ENCODE measurements around the gene PDIA4. TPM values are rescaled to one million over a fixed set of nuclear protein-coding genes. Genes with fewer than 3 reads are reported as not detected.
A peak's percentile ranks its signal among the peaks of the same experiment; 100 is the strongest.

Gene PDIA4
- polyA plus RNA-seq, 2 of the 4 experiments (the other 2 are of a cell fraction): 175 to 214 TPM

GRCh38 chr7:149009527-149009926 lies 18.8 kb downstream of the PDIA4 start:
- CTCF ChIA-PET: interaction anchor here (0.6 to 3.0 kb wide), 8 partner anchors 9 to 138 kb away, joined by 3 to 16 read pairs (median 4); partner anchors contain the start of gene ZNF398
- no peak for TF ChIP-seq NPAS2 (CRISPR knock-in tag; IDR thresholded peaks at IDR 0.05; ENCODE audit: borderline replicate concordance)

GRCh38 chr7:149007611-149008010 lies 20.7 kb downstream of the PDIA4 start:
- Histone ChIP-seq H3K4me1 (no peaks in the 10 kb centered on the region), H3K27ac (no peak overlapping the region), H3K9me3 (no peaks in the 10 kb centered on the region), H3K4me2 (no peak overlapping the region), H3K4me3 (no peak overlapping the region)
- TF ChIP-seq HES2 (IDR thresholded peaks at IDR 0.05): no peak
- no peak for TF ChIP-seq TFCP2L1 (CRISPR knock-in tag; IDR thresholded peaks at IDR 0.05)
- TF ChIP-seq FOXS1 (CRISPR knock-in tag; IDR thresholded peaks at IDR 0.05): no peak
- no peak for TF ChIP-seq PBX3 (IDR thresholded peaks at IDR 0.05)
- no peak for TF ChIP-seq NFE2L2 (conservative IDR thresholded peaks at IDR 0.05; ENCODE audit: low read length)
- no peak for TF ChIP-seq NR3C1 (IDR thresholded peaks at IDR 0.05)
- TF ChIP-seq SMC3 (IDR thresholded peaks at IDR 0.05): no peak
- no peak for TF ChIP-seq ZSCAN20 (CRISPR knock-in tag; IDR thresholded peaks at IDR 0.05)
- TF ChIP-seq HOXB5 (CRISPR knock-in tag; IDR thresholded peaks at IDR 0.05): no peak
- TF ChIP-seq EHF (CRISPR knock-in tag; IDR thresholded peaks at IDR 0.05): no peak
- no peak for TF ChIP-seq POLR2AphosphoS2 (conservative IDR thresholded peaks at IDR 0.05; ENCODE audit: low read length)
- no peak for TF ChIP-seq RFX5 (IDR thresholded peaks at IDR 0.05)
- TF ChIP-seq CEBPB (IDR thresholded peaks at IDR 0.05): no peak
- no peak for TF ChIP-seq KDM5A (IDR thresholded peaks at IDR 0.05)
- no peak for TF ChIP-seq FOSB (CRISPR knock-in tag; IDR thresholded peaks at IDR 0.05)
- TF ChIP-seq RAD21 (conservative IDR thresholded peaks at IDR 0.05 in 1 of 2, IDR thresholded peaks at IDR 0.05 in 1 of 2): no peak
- TF ChIP-seq RARB (CRISPR knock-in tag; IDR thresholded peaks at IDR 0.05): no peak
- no peak for TF ChIP-seq BHLHE40 (IDR thresholded peaks at IDR 0.05; ENCODE audit: low read depth, low read length)
- TF ChIP-seq CBX8 (IDR thresholded peaks at IDR 0.05): no peak
- no peak for TF ChIP-seq ZC3H11A (IDR thresholded peaks at IDR 0.05)
- CTCF ChIA-PET: interaction anchor here (0.6 to 5.1 kb wide), 8 partner anchors 8 to 58 kb away, joined by 4 to 45 read pairs (median 24); no protein-coding TSS in a partner anchor
- DNase-seq (ENCODE audit: low read depth in 1 of 2, low spot score in 1 of 2): peak in 1 of 2 experiments; percentile 30
- WGBS (ENCODE audit: missing lambda C conversion rate): 93% methylated on average over 4 of the region's 6 CpGs
- peak; percentile 51 to 58 for ATAC-seq
- POLR2A ChIA-PET: no interaction called here
- FAIRE-seq: no peak

More at GRCh38 chr7:149009527-149009926, 18.8 kb downstream of the PDIA4 start:
- Histone ChIP-seq H3K4me1 (no peaks in the 10 kb centered on the region), H3K4me3 (no peak overlapping the region), H3K27ac (no peak overlapping the region), H3K4me2 (no peak overlapping the region), H3K9me3 (no peaks in the 10 kb centered on the region)
- no peak for DNase-seq (ENCODE audit: low read depth in 1 of 2, low spot score in 1 of 2)
- no peak for ATAC-seq
- POLR2A ChIA-PET: interaction anchor here (0.6 kb wide), 1 partner anchor 37 kb away, joined by 3 read pairs; no protein-coding TSS in a partner anchor
- FAIRE-seq: no peak
- WGBS (ENCODE audit: missing lambda C conversion rate): 92% methylated on average over 3 of the region's 3 CpGs

GRCh38 chr7:149007146-149007545 lies 21.2 kb downstream of the PDIA4 start:
- ChIA-PET CTCF (interaction anchor here (0.6 to 5.1 kb wide), 9 partner anchors 8 to 84 kb away, joined by 3 to 45 read pairs (median 19); no protein-coding TSS in a partner anchor), POLR2A (no interaction called here)
- 93% methylated on average over 3 of the region's 3 CpGs for WGBS (ENCODE audit: missing lambda C conversion rate)
- DNase-seq (ENCODE audit: low read depth in 1 of 2, low spot score in 1 of 2) (no peak), FAIRE-seq (no peak), ATAC-seq (no peak)
- no peak overlapping the region for H3K27ac ChIP-seq
- TF ChIP-seq HES2 (IDR thresholded peaks at IDR 0.05) (no peak), HOXB13 (CRISPR knock-in tag; IDR thresholded peaks at IDR 0.05; ENCODE audit: low read depth) (no peak), HOXA7 (CRISPR knock-in tag; IDR thresholded peaks at IDR 0.05) (no peak), ZNF302 (CRISPR knock-in tag; IDR thresholded peaks at IDR 0.05) (no peak)
- H3K4me3 ChIP-seq: no peak overlapping the region
- H3K4me2 ChIP-seq: no peak overlapping the region
- H3K9me3 ChIP-seq: no peaks in the 10 kb centered on the region
- H3K4me1 ChIP-seq: no peaks in the 10 kb centered on the region

Data from A549 (cell line).